ENCODE data around the gene BRMS1L.

- TF ChIP-seq CTCF (IDR thresholded peaks at IDR 0.05) (no peak), POLR2A (IDR thresholded peaks at IDR 0.05) (no peak)
Observed at GRCh38 chr14:35854696-35855270, 28.6 kb downstream of the BRMS1L start.

Data from body of pancreas (tissue), 4 donors.